Sigmoid colon (tissue), 4 donors: ENCODE data around the gene ARHGEF35.
"Not testable (repeated sequence)": the region's sequence is repeated elsewhere in the genome, so short reads cannot be mapped to it uniquely, and the experiment has no call there.

Experiments
- CTCF ChIP-seq, 4 experiments: fragments of 450-650 bp in 3 of 4; fragments of 200-600 bp in 1 of 4; IDR thresholded peaks; one replicate each; pipeline ENCODE4 v1.5.1; 2016 to 2019; ENCODE audit warnings: antibody characterized with exemption in 4 of 4, mild to moderate bottlenecking in 3 of 4, moderate library complexity in 2 of 4
- POLR2A ChIP-seq, 2 donors: fragments of 450-650 bp; IDR thresholded peaks; one replicate each; pipeline ENCODE4 v1.6.1; 2016; ENCODE audit warnings: antibody characterized with exemption in 2 of 2, mild to moderate bottlenecking in 2 of 2, moderate library complexity in 2 of 2
- POLR2AphosphoS5 ChIP-seq, 4 donors: sonication (generic); formaldehyde crosslinking; IDR thresholded peaks; one replicate each; pipeline ENCODE4 v1.6.1; 2017; ENCODE audit warnings: antibody characterized with exemption in 4 of 4

- not testable (repeated sequence) for TF ChIP-seq POLR2A, CTCF, POLR2AphosphoS5 (IDR thresholded peaks at IDR 0.05)
Measured at GRCh38 chr7:144171594-144172350, 23.9 kb downstream of the ARHGEF35 start.
